Naive thymus-derived CD8-positive, alpha-beta T cell (primary cell): Measurements from ENCODE around the gene CACNA1C. TPM values are rescaled to one million over a fixed set of nuclear protein-coding genes. Genes with fewer than 3 reads are reported as not detected.

Experiments
- ATAC-seq, 2 donors: fragments of 150-1000 bp; cut with Tn5 transposase in 1 of 2; sonication (Bioruptor Pico), chemical (Tn5 transposase) in 1 of 2; 1 replicate in 1 of 2; 2 replicates in 1 of 2; pipeline ENCODE4 v1.10.0; 2021; ENCODE audit warnings: mild to moderate bottlenecking in 2 of 2, moderate library complexity in 2 of 2
- POLR2A ChIA-PET: fragments of 350-600 bp; sonication (Branson Sonifier 250); formaldehyde crosslinking; loops from one replicate; lab custom pipeline; 2021; ENCODE audit warnings: antibody characterized with exemption; lab: Charles Lee
- DNase-seq, 10 donors: peaks; one replicate each; pipeline versions ENCODE4 v3.0.0 to v3.0.0-alpha.2; 2020 to 2022
- H3K27ac Mint-ChIP-seq, 10 donors: one replicate each; pipeline ENCODE4 v1.8.0; 2020 to 2022; ENCODE audit warnings: mild to moderate bottlenecking in 10 of 10, mixed read lengths in 10 of 10, moderate library complexity in 4 of 10, inconsistent platforms in 1 of 10
- H3K27me3 Mint-ChIP-seq, 5 donors: one replicate each; pipeline ENCODE4 v1.8.0; 2021 to 2022; ENCODE audit warnings: mixed read lengths in 5 of 5
- H3K36me3 Mint-ChIP-seq, 3 donors: one replicate each; pipeline ENCODE4 v1.8.0; 2020 to 2022; ENCODE audit warnings: mixed read lengths in 3 of 3, mild to moderate bottlenecking in 2 of 3, inconsistent platforms in 1 of 3
- H3K4me1 Mint-ChIP-seq, 4 donors: one replicate each; pipeline ENCODE4 v1.8.0; 2021 to 2022; ENCODE audit warnings: mixed read lengths in 4 of 4
- H3K4me3 Mint-ChIP-seq, 10 donors: one replicate each; pipeline ENCODE4 v1.8.0; 2020 to 2022; ENCODE audit warnings: mild to moderate bottlenecking in 10 of 10, mixed read lengths in 10 of 10, moderate library complexity in 6 of 10, inconsistent platforms in 1 of 10
- H3K9me3 Mint-ChIP-seq, 9 donors: one replicate each; pipeline ENCODE4 v1.8.0; 2020 to 2022; ENCODE audit warnings: mixed read lengths in 9 of 9, mild to moderate bottlenecking in 3 of 9, inconsistent platforms in 1 of 9, moderate library complexity in 1 of 9
- polyA plus RNA-seq, 3 donors: library from polyadenylated mRNA; unstranded; fragments of 300-500 nt; fragmentation: Illumina TruSeq; gene quantifications; one replicate each; pipeline ENCODE4 v1.2.3, GENCODE V29; 2021
- total RNA-seq, 8 experiments: library from RNA in 2 of 8; stranded (reverse) in 2 of 8; gene quantifications; one replicate each; pipeline ENCODE4 v1.2.3 and lab custom pipeline; 2021 to 2026

Gene CACNA1C
- total and polyA plus RNA-seq, 5 experiments from 2014 or later = 0.05 to 0.21 (median 0.16) TPM

GRCh38 chr12:2492236-2492635, 439.4 kb downstream of the CACNA1C start:
- DNase-seq (no peak), ATAC-seq (no peak)
- Mint-ChIP-seq H3K27me3 (peaks cover 6 to 20% (median 13%) of the 10 kb centered on the region in 5 donors), H3K9me3 (no peaks in the 10 kb centered on the region), H3K27ac (no peak overlapping the region), H3K4me3 (no peak overlapping the region), H3K4me1 (no peaks in the 10 kb centered on the region), H3K36me3 (no peaks in the 10 kb centered on the region)
- POLR2A ChIA-PET = no interaction called here

GRCh38 chr12:2493086-2493485, 440.3 kb downstream of the CACNA1C start:
- Mint-ChIP-seq H3K4me3 (no peak overlapping the region), H3K27me3 (peaks cover 6 to 17% (median 13%) of the 10 kb centered on the region in 5 donors), H3K36me3 (no peaks in the 10 kb centered on the region), H3K27ac (no peak overlapping the region), H3K9me3 (no peaks in the 10 kb centered on the region), H3K4me1 (no peaks in the 10 kb centered on the region)
- DNase-seq (no peak), ATAC-seq (no peak)
- POLR2A ChIA-PET = no interaction called here

- no peak for DNase-seq
- Mint-ChIP-seq H3K4me1 (no peaks in the 10 kb centered on the region), H3K27ac (peak overlapping the region in 1 of 10 donors; percentile 25), H3K27me3 (peaks cover 4 to 17% (median 14%) of the 10 kb centered on the region in 5 donors), H3K36me3 (no peaks in the 10 kb centered on the region), H3K4me3 (no peak overlapping the region), H3K9me3 (no peaks in the 10 kb centered on the region)
- POLR2A ChIA-PET = no interaction called here
- no peak for ATAC-seq
Observed at GRCh38 chr12:2494486-2495192, 441.9 kb downstream of the CACNA1C start.

GRCh38 chr12:2495417-2496112, 442.8 kb downstream of the CACNA1C start:
- POLR2A ChIA-PET = no interaction called here
- Mint-ChIP-seq H3K4me3 (no peak overlapping the region), H3K27me3 (peaks cover 4 to 23% (median 19%) of the 10 kb centered on the region in 5 donors), H3K4me1 (peaks cover 0 to 4% (median under 1%) of the 10 kb centered on the region in 4 donors), H3K9me3 (no peaks in the 10 kb centered on the region), H3K27ac (no peak overlapping the region), H3K36me3 (no peaks in the 10 kb centered on the region)
- no peak for ATAC-seq
- no peak for DNase-seq

GRCh38 chr12:2498964-2499500, 446.2 kb downstream of the CACNA1C start:
- POLR2A ChIA-PET = no interaction called here
- Mint-ChIP-seq H3K27me3 (peaks cover 7 to 49% (median 23%) of the 10 kb centered on the region in 5 donors), H3K9me3 (no peaks in the 10 kb centered on the region), H3K4me3 (no peak overlapping the region), H3K36me3 (no peaks in the 10 kb centered on the region), H3K27ac (no peak overlapping the region), H3K4me1 (peaks cover 3 to 11% (median 10%) of the 10 kb centered on the region in 4 donors)
- DNase-seq (no peak), ATAC-seq (no peak)

- peak overlapping the region in 1 of 10 donors; percentile 37 for H3K4me3 Mint-ChIP-seq
- peaks cover 3 to 44% (median 17%) of the 10 kb centered on the region in 5 donors for H3K27me3 Mint-ChIP-seq
- no peaks in the 10 kb centered on the region for H3K9me3 Mint-ChIP-seq
- DNase-seq = no peak
- H3K27ac Mint-ChIP-seq = peak overlapping the region in 3 of 10 donors; percentile 7 to 73 (median 47)
- H3K36me3 Mint-ChIP-seq = no peaks in the 10 kb centered on the region
- H3K4me1 Mint-ChIP-seq = peaks cover 3 to 11% (median 10%) of the 10 kb centered on the region in 4 donors
- no peak for ATAC-seq
- POLR2A ChIA-PET = no interaction called here
Observed at GRCh38 chr12:2501464-2502191, 448.8 kb downstream of the CACNA1C start.

GRCh38 chr12:2503036-2503435, 450.2 kb downstream of the CACNA1C start:
- ATAC-seq (no peak), DNase-seq (no peak)
- H3K4me3 Mint-ChIP-seq = no peak overlapping the region
- peaks cover 3 to 44% (median 17%) of the 10 kb centered on the region in 5 donors for H3K27me3 Mint-ChIP-seq
- H3K36me3 Mint-ChIP-seq = no peaks in the 10 kb centered on the region
- peaks cover 3 to 11% (median 10%) of the 10 kb centered on the region in 4 donors for H3K4me1 Mint-ChIP-seq
- POLR2A ChIA-PET = no interaction called here
- H3K9me3 Mint-ChIP-seq = no peaks in the 10 kb centered on the region
- no peak overlapping the region for H3K27ac Mint-ChIP-seq

- Mint-ChIP-seq H3K27ac (no peak overlapping the region), H3K9me3 (no peaks in the 10 kb centered on the region), H3K4me3 (no peak overlapping the region), H3K4me1 (peaks cover 3 to 11% (median 10%) of the 10 kb centered on the region in 4 donors), H3K36me3 (no peaks in the 10 kb centered on the region), H3K27me3 (peaks cover 3 to 44% (median 17%) of the 10 kb centered on the region in 5 donors)
- ATAC-seq (no peak), DNase-seq (no peak)
- POLR2A ChIA-PET = no interaction called here
Observed at GRCh38 chr12:2503762-2504161, 451.0 kb downstream of the CACNA1C start.

GRCh38 chr12:2504577-2504976, 451.8 kb downstream of the CACNA1C start:
- Mint-ChIP-seq H3K36me3 (no peaks in the 10 kb centered on the region), H3K27ac (no peak overlapping the region), H3K27me3 (peaks cover 3 to 44% (median 17%) of the 10 kb centered on the region in 5 donors), H3K4me3 (no peak overlapping the region), H3K4me1 (peaks cover 3 to 11% (median 10%) of the 10 kb centered on the region in 4 donors), H3K9me3 (no peaks in the 10 kb centered on the region)
- DNase-seq = no peak
- POLR2A ChIA-PET = no interaction called here
- ATAC-seq = no peak

- H3K4me1 Mint-ChIP-seq = no peaks in the 10 kb centered on the region
- no peak overlapping the region for H3K4me3 Mint-ChIP-seq
- no peaks in the 10 kb centered on the region for H3K9me3 Mint-ChIP-seq
- ATAC-seq = no peak
- no peaks in the 10 kb centered on the region for H3K36me3 Mint-ChIP-seq
- no peak for DNase-seq
- no peak overlapping the region for H3K27ac Mint-ChIP-seq
- peaks cover 0 to 20% (median 3%) of the 10 kb centered on the region in 5 donors for H3K27me3 Mint-ChIP-seq
- POLR2A ChIA-PET = no interaction called here
Observed at GRCh38 chr12:2507814-2508213, 455.0 kb downstream of the CACNA1C start.

- H3K4me1 Mint-ChIP-seq = no peaks in the 10 kb centered on the region
Observed at GRCh38 chr12:2509137-2509536, 456.4 kb downstream of the CACNA1C start.

GRCh38 chr12:2510045-2510444, 457.3 kb downstream of the CACNA1C start:
- Mint-ChIP-seq H3K9me3 (no peaks in the 10 kb centered on the region), H3K27ac (no peak overlapping the region), H3K4me3 (no peak overlapping the region), H3K36me3 (no peaks in the 10 kb centered on the region), H3K27me3 (peaks cover 0 to 4% (median 0%) of the 10 kb centered on the region in 5 donors), H3K4me1 (no peaks in the 10 kb centered on the region)
- ATAC-seq (no peak), DNase-seq (no peak)
- POLR2A ChIA-PET = no interaction called here

More at GRCh38 chr12:2509137-2509536, 456.4 kb downstream of the CACNA1C start:
- Mint-ChIP-seq H3K4me3 (no peak overlapping the region), H3K36me3 (no peaks in the 10 kb centered on the region), H3K9me3 (no peaks in the 10 kb centered on the region), H3K27me3 (peaks cover 0 to 7% (median 3%) of the 10 kb centered on the region in 5 donors), H3K27ac (no peak overlapping the region)
- POLR2A ChIA-PET = no interaction called here
- no peak for DNase-seq
- no peak for ATAC-seq
